Stimulated activated naive CD4-positive, alpha-beta T cell treated with Interleukin-2 at 50 U/mL for 16 hours (primary cell): ENCODE data around the gene CLMN.
A peak's percentile ranks its signal among the peaks of the same experiment; 100 is the strongest.

Experiments used
- DNase-seq: peaks from one replicate; lab custom pipeline; 2025; lab: John Stamatoyannopoulos, UW

The CLMN gene

GRCh38 chr14:95319312-95320077 lies at the start of gene CLMN:
Gene CLMN, minus strand, starts transcription at chr14:95319908. Its CDS starts 116 bp downstream, at chr14:95319792.
- DNase-seq: peak; percentile 42

GRCh38 chr14:95365401-95365800 lies 45.7 kb upstream of the CLMN start:
- no peak for DNase-seq

DNA sequence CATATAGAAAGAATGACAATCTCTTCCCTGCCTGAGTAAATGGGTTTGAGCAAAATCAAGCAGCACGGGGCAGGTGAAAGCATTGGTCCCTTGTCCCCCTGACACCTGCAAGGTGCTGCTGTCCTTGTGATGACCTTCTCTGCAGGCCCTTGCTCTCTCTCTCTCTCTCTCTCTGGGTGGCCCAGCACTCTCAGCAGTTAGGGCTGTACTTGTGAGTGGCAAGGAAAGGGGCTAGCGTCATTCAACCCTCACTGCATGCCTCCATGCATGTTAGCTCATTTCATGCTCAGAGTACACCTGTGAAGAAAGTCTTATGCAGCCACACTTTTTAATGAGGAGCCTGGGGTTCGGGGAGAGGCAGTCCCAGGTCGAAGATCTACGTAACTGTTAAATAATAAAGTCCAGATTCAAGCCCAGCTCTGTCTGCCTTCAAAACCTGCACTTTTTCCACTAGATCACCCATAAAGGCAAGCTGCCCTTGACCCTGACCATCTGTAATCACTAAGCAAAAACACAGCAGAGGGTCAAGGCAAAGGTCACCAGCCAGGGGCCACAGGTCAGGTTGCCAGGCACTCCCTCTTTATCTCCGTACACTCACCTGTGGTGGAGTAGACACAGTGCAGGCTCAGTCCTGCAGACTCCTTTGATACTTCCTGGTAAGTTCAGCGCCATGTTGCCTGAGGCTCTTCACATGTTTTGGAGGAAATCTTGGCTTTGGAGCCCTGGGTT lies 44.9 kb upstream of the CLMN start:
- no peak for DNase-seq

DNA sequence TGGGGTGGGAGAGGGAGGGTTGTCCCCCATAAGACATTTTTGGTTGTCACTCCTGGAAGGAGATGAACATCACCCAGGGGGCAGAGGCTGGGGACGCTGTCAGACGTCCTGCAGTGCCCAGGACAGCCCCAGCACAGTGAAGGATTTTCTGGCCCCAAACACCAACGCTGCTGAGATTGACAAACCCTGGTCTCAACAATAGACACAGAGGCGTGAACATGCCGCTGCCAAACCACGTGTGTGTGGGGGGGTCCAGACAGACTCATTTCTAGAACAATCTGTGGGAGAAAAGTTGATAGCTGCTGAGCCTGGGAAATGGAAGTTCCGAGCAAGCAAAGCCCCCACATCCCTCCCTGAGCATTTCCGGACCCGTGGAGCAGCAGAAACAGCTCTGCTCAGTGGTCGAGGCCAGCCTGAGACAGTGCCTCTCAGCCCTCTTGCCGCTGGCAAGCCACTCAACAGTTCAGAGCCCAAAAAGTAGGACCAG lies 43.8 kb upstream of the CLMN start:
- no peak for DNase-seq

DNA sequence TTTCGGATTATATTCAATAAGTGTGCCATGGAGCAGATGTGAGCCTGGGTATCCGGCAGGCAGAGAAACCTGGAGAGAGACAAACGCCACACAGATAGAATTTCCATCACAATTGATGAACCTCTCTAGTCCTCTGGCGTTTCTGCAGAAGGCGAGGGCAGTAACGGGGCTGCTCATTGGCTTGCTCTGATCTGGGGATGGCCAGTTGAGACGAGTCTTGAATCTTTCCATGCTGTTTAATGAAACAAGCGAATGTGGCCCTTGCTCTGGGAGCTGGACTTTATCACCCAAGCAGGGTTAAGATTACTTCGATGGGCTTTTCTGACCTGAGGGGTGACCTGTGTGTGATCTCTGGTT lies 42.4 kb upstream of the CLMN start:
- no peak for DNase-seq

DNA sequence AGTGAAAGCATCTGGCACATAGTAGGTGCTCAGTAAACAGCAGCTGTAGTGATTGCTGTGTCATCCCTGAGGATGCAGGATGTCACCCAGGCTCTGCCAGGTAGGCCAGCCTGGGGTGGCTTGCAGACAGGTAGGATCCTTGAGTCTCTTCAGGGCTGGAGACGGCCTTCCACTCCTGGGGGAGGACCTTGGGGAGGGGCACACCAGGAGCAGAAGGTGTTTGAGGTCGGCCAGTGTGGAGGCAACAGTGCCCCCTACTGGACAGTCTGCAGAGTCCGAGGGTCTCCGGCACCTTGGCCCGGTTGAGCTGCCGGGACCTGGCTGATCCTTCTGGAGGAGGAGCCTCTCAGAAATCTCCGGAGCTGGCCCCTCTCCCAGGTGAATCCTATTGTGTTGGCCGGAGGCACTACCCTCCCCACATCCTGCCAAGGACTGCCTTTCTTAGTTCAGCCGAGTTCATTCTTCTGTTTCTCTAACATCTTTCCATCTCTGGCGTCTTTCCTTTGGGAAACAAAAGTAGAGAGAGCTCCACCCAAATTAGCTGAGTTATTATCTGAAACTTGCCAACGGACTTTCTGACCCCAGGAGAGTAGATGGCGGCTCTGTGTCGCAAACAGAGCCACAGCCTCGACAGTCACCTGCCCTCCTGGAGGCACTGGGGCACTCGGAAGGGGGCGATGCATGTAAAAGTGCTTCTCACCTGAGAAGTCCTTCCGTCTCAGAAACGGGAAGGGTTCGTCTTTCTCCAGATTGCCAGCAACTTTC lies 41.8 kb upstream of the CLMN start:
- DNase-seq: peak; percentile 11

GRCh38 chr14:95360828-95361227 lies 41.1 kb upstream of the CLMN start:
- no peak for DNase-seq

DNA sequence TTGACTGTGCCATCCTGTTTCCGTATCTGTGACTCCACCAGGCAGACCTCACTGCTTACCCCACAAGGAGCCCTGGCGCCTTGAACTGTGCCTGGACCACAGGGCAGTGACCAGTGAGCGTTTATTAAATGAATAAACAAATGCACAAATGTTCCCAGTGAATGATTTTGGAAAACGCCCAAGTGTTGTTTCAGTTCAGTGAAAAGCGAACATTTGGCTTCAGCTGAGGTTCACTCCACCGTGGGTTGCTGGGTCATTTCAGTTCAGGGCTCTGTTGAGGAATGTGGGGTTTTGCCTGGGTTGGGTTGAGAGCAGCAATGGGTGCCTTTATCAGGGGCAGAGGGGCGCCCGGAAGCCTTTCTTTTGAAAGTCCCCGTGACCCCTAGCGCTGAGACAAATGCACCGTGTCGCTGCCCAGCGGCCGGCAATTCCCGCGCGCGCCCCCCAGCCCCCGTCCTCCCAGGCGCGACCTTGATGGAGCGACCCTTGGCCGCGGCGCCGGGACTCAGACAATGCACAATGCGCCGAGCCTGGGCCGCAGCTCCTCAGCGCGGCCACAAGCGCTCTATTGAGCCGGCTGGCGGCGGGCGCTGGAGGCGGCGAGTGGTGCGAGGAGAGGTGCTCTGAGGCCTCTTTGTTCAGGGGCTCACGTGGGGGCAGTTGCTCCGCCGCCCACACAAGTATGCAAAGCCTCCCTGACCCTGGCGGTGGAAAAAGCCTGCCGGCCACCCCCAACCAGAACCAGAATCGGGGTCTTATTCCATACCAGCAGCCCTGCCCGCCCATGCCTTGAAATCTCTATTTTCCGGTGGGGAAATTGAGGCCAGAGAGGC lies 40.5 kb upstream of the CLMN start:
- no peak for DNase-seq

DNA sequence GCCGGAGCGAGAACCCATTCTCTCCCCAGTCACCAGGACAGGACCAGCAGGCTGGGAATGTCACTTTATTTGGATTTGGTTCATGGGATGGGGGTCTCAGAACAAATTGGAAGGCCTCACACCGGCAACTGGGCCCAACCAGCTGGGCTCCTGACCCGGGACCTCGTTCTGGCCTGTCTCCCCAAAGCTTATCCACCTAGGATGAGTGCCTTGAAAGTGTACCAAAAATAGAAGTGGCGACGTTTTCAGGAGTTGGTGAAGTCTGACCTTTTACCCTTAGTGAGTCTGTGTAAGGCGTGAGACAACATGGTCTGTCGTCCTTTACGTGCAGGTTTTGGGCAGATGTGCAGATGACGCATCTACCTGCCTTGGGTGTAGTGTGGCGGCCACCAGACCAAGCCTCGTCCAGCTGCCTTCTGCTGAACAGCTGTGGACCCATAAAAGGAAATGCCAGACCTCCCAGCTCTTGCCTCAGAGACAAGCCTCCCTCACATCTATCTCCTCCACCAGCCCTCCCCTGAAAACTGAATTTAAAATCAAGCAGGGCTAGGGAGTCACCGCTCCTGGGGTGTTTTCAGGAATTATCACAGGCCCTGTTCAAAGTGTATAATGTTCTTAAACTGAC lies 36.6 kb upstream of the CLMN start:
- no peak for DNase-seq

- DNase-seq: no peak
Measured at GRCh38 chr14:95355422-95355821, 35.7 kb upstream of the CLMN start.

DNA sequence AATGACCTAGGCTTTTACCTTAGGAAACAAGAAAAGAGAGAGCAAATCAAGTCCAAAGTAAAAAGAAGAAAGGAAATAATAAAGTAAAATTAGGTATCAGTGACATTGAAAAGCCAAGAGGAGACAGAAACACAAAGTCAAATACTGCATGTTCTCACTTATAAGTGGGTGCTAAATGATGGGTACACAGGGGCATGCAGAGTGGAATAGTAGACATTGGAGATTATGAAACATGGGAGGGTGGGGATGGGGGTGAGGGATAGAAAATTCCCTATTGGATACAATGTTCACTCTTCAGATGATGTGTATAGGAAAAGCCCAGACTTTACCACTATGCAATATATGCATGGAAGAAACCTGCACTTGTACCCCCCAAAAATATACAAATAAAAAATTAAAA lies 35.1 kb upstream of the CLMN start:
- DNase-seq: no peak

- no peak for DNase-seq
Measured at GRCh38 chr14:95353664-95354063, 34.0 kb upstream of the CLMN start.

DNA sequence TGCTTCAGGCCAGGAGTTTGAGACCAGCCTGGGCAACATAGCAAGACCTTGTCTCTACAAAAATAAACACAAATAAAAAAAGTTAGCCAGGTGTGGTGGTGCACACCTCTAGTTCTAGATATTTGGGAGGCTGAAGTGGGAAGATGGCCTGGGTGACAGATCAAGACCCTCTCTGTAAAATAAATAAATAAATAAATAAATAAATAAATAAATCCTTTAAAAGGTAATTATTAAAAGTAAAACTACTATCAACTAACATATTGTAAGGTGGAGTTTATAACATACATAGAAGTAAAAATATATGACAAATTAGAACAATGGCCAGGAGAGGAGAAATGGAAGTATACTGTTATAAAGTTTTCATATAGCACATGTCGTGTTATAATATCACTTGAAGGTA lies 33.3 kb upstream of the CLMN start:
- no peak for DNase-seq

- no peak for DNase-seq
Measured at GRCh38 chr14:95352481-95352880, 32.8 kb upstream of the CLMN start.

- DNase-seq: no peak
Measured at GRCh38 chr14:95349241-95349640, 29.5 kb upstream of the CLMN start.

GRCh38 chr14:95348395-95349080 lies 28.8 kb upstream of the CLMN start:
- DNase-seq: no peak

GRCh38 chr14:95346820-95347219 lies 27.1 kb upstream of the CLMN start:
- DNase-seq: no peak

DNA sequence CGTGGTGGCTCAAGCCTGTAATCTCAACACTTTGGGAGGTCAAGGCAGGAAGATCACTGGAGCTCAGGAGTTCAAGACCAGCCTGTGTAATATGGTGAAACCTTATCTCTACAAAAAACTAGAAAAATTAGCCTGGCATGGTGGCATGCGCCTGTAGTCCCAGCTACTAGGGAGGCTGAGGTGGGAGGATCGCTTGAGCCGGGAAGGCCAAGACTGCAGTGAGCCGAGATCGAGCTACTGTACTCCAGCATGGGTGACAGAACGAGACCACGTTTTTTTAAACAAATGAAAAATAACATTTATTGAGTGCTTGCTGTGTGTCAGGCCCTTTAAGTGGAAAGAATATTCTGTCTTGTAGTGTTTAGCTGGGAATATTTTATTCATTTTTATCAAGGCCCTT lies 26.6 kb upstream of the CLMN start:
- no peak for DNase-seq

GRCh38 chr14:95345032-95345431 lies 25.3 kb upstream of the CLMN start:
- no peak for DNase-seq

- no peak for DNase-seq
Measured at GRCh38 chr14:95344536-95344935, 24.8 kb upstream of the CLMN start.

DNA sequence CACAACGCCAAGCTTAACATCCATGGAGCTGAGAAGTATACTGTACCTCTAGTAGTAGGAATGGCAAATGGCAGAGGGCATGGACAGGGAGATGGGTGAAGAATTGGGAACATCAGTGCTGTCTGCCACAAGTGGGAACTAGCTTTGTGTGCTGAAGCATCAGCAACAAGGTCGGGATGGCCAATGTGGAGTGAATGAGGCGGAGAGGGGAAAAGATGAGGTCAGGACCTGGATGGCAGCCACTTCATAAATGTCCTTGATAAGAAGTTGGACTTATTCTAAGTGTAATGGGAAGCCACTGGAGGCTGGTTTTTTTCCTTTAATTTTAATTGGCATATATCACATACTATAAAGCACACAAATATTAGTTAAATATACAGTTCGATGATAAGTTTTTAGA lies 21.9 kb upstream of the CLMN start:
- no peak for DNase-seq
